ENCODE data around the gene KPRP. TPM values are rescaled to one million over a fixed set of nuclear protein-coding genes. Genes with fewer than 3 reads are reported as not detected.

Gene KPRP
- total RNA-seq (not detected), polyA plus RNA-seq (0.21 TPM)
- long read RNA-seq, donor 1: 0 reads
- long read RNA-seq, donor 2: 0 reads
- long read RNA-seq, donor 3: 0 reads
- long read RNA-seq, donor 4: 0 reads
- long read RNA-seq, donor 5: 0 reads
- long read RNA-seq, donor 6: 0 reads
- long read RNA-seq, donor 7: 0 reads
- long read RNA-seq, donor 8: 0 reads
- long read RNA-seq, donor 9: 0 reads
- long read RNA-seq, donor 10: 0 reads

DNA sequence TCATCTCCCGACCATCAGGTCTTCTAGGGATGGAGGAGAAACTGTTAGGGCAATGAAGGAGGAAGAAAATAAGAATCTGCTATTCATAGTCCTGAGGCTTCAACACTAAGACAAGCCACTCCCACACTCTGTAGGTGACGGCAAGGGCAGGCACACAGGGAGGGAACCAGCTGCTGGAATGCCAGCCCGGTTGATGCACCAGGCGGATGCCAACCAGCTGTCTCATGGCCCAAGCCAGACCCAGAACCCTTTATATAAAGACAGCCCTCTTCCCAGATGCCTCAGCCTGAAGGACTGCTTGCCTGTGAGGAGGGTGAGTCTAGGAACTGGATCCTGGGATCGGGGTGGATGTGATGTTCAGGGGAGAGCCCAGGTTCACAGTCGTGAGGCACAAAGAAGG, at the start of gene KPRP:
TSS of gene KPRP (plus strand) at position 279 of the 400 bp plus-strand sequence. CDS start 1,564 bp downstream, outside the sequence.
- no peaks in the 10 kb centered on the region for H3K27me3 ChIP-seq (ENCODE audit: control insufficient read depth in 2 of 2, insufficient read depth in 1 of 2, low read length in 1 of 2)
- no peak within 1 kb of the TSS for H3K4me3 ChIP-seq (ENCODE audit: low read length in 2 of 2)

GRCh38 chr1:152718238-152718637, 39.6 kb upstream of the KPRP start:
- H3K9me3 ChIP-seq (ENCODE audit: control insufficient read depth in 2 of 2, insufficient read depth in 1 of 2, low read length in 1 of 2): no peaks in the 10 kb centered on the region
- H3K4me3 ChIP-seq (ENCODE audit: low read length in 2 of 2): no peak overlapping the region
- H3K27ac ChIP-seq (ENCODE audit: low read depth in 1 of 2, low read length in 1 of 2): no peak overlapping the region
- no peaks in the 10 kb centered on the region for H3K36me3 ChIP-seq (ENCODE audit: control insufficient read depth in 2 of 2, insufficient read depth in 2 of 2, low read length in 1 of 2)
- no peaks in the 10 kb centered on the region for H3K27me3 ChIP-seq (ENCODE audit: control insufficient read depth in 2 of 2, insufficient read depth in 1 of 2, low read length in 1 of 2)
- no peaks in the 10 kb centered on the region for H3K4me1 ChIP-seq (ENCODE audit: control insufficient read depth in 2 of 2, insufficient read depth in 2 of 2, low read length in 2 of 2)
- DNase-seq (ENCODE audit: low read depth in 6 of 9, low spot score in 9 of 9): no peak

More for the DNA sequence above, at the start of gene KPRP:
- no peaks in the 10 kb centered on the region for H3K4me1 ChIP-seq (ENCODE audit: control insufficient read depth in 2 of 2, insufficient read depth in 2 of 2, low read length in 2 of 2)
- no peak within 1 kb of the TSS for H3K27ac ChIP-seq (ENCODE audit: low read depth in 1 of 2, low read length in 1 of 2)
- H3K36me3 ChIP-seq (ENCODE audit: control insufficient read depth in 2 of 2, insufficient read depth in 2 of 2, low read length in 1 of 2): no peaks in the 10 kb centered on the region
- no peaks in the 10 kb centered on the region for H3K9me3 ChIP-seq (ENCODE audit: control insufficient read depth in 2 of 2, insufficient read depth in 1 of 2, low read length in 1 of 2)
- DNase-seq (ENCODE audit: low read depth in 6 of 9, low spot score in 9 of 9): no peak
- 82% methylated on average over 6 of the region's 6 CpGs for WGBS

DNA sequence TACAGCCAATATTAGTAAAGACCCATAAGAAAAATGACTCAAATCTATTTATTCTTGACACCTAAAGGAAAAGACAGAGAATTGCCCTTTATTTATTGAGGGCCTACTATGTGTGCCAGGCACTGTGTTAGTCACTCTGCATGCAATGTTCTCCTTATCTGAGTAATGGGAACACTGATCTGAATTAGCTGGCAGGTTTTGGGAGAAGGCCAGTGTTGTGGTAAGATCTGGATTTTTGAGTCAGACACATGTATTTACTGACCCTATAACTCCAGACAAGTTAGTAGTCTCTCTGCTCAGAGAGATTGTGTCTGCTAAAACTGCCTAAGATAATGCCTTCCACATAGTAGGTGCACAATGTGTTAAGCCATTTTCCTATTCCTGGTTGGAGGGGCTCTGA, 32.6 kb upstream of the KPRP start:
- no peak for DNase-seq (ENCODE audit: low read depth in 6 of 9, low spot score in 9 of 9)
- Histone ChIP-seq H3K4me3 (ENCODE audit: low read length in 2 of 2) (no peak overlapping the region), H3K9me3 (ENCODE audit: control insufficient read depth in 2 of 2, insufficient read depth in 1 of 2, low read length in 1 of 2) (no peaks in the 10 kb centered on the region), H3K4me1 (ENCODE audit: control insufficient read depth in 2 of 2, insufficient read depth in 2 of 2, low read length in 2 of 2) (no peaks in the 10 kb centered on the region), H3K36me3 (ENCODE audit: control insufficient read depth in 2 of 2, insufficient read depth in 2 of 2, low read length in 1 of 2) (no peaks in the 10 kb centered on the region), H3K27ac (ENCODE audit: low read depth in 1 of 2, low read length in 1 of 2) (no peak overlapping the region), H3K27me3 (ENCODE audit: control insufficient read depth in 2 of 2, insufficient read depth in 1 of 2, low read length in 1 of 2) (no peaks in the 10 kb centered on the region)

DNA sequence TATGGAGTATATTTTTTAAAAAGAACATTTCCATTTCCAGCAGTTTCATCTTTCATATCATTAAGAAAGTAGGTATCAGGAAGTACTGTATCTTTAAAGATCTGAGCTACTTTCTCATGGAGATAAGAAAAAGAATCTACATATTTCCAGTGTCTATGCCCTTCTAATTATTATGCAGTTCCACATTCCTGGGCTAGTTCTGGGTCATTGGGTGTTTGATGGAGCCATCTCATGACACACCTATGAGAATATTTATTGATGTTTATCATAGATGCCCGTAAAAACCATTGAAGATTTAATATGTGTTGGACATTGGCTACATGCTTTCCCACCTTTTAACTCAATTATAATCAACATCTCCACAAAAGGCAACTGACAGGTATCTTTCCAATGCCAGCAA, 28.8 kb upstream of the KPRP start:
- Histone ChIP-seq H3K9me3 (ENCODE audit: control insufficient read depth in 2 of 2, insufficient read depth in 1 of 2, low read length in 1 of 2) (no peaks in the 10 kb centered on the region), H3K27me3 (ENCODE audit: control insufficient read depth in 2 of 2, insufficient read depth in 1 of 2, low read length in 1 of 2) (no peaks in the 10 kb centered on the region), H3K36me3 (ENCODE audit: control insufficient read depth in 2 of 2, insufficient read depth in 2 of 2, low read length in 1 of 2) (no peaks in the 10 kb centered on the region), H3K4me1 (ENCODE audit: control insufficient read depth in 2 of 2, insufficient read depth in 2 of 2, low read length in 2 of 2) (no peaks in the 10 kb centered on the region), H3K27ac (ENCODE audit: low read depth in 1 of 2, low read length in 1 of 2) (no peak overlapping the region), H3K4me3 (ENCODE audit: low read length in 2 of 2) (no peak overlapping the region)
- 92% methylated on average over 1 of the region's 1 CpG for WGBS
- DNase-seq (ENCODE audit: low read depth in 6 of 9, low spot score in 9 of 9): no peak

GRCh38 chr1:152735648-152736047, 22.2 kb upstream of the KPRP start:
- no peak overlapping the region for H3K27ac ChIP-seq (ENCODE audit: low read depth in 1 of 2, low read length in 1 of 2)
- no peaks in the 10 kb centered on the region for H3K9me3 ChIP-seq (ENCODE audit: control insufficient read depth in 2 of 2, insufficient read depth in 1 of 2, low read length in 1 of 2)
- H3K4me3 ChIP-seq (ENCODE audit: low read length in 2 of 2): no peak overlapping the region
- no peak for DNase-seq (ENCODE audit: low read depth in 6 of 9, low spot score in 9 of 9)
- no peaks in the 10 kb centered on the region for H3K27me3 ChIP-seq (ENCODE audit: control insufficient read depth in 2 of 2, insufficient read depth in 1 of 2, low read length in 1 of 2)
- 18% methylated on average over 1 of the region's 1 CpG for WGBS
- no peaks in the 10 kb centered on the region for H3K4me1 ChIP-seq (ENCODE audit: control insufficient read depth in 2 of 2, insufficient read depth in 2 of 2, low read length in 2 of 2)
- H3K36me3 ChIP-seq (ENCODE audit: control insufficient read depth in 2 of 2, insufficient read depth in 2 of 2, low read length in 1 of 2): no peaks in the 10 kb centered on the region

GRCh38 chr1:152737997-152738396, 19.8 kb upstream of the KPRP start:
- Histone ChIP-seq H3K27me3 (ENCODE audit: control insufficient read depth in 2 of 2, insufficient read depth in 1 of 2, low read length in 1 of 2) (no peaks in the 10 kb centered on the region), H3K4me1 (ENCODE audit: control insufficient read depth in 2 of 2, insufficient read depth in 2 of 2, low read length in 2 of 2) (no peaks in the 10 kb centered on the region), H3K4me3 (ENCODE audit: low read length in 2 of 2) (no peak overlapping the region), H3K9me3 (ENCODE audit: control insufficient read depth in 2 of 2, insufficient read depth in 1 of 2, low read length in 1 of 2) (no peaks in the 10 kb centered on the region), H3K36me3 (ENCODE audit: control insufficient read depth in 2 of 2, insufficient read depth in 2 of 2, low read length in 1 of 2) (no peaks in the 10 kb centered on the region), H3K27ac (ENCODE audit: low read depth in 1 of 2, low read length in 1 of 2) (no peak overlapping the region)
- 87% methylated on average over 5 of the region's 5 CpGs for WGBS
- DNase-seq (ENCODE audit: low read depth in 6 of 9, low spot score in 9 of 9): no peak

- no peaks in the 10 kb centered on the region for H3K4me1 ChIP-seq (ENCODE audit: control insufficient read depth in 2 of 2, insufficient read depth in 2 of 2, low read length in 2 of 2)
- DNase-seq (ENCODE audit: low read depth in 6 of 9, low spot score in 9 of 9): no peak
- 87% methylated on average over 3 of the region's 3 CpGs for WGBS
- H3K27ac ChIP-seq (ENCODE audit: low read depth in 1 of 2, low read length in 1 of 2): no peak overlapping the region
- H3K27me3 ChIP-seq (ENCODE audit: control insufficient read depth in 2 of 2, insufficient read depth in 1 of 2, low read length in 1 of 2): no peaks in the 10 kb centered on the region
- H3K4me3 ChIP-seq (ENCODE audit: low read length in 2 of 2): no peak overlapping the region
- no peaks in the 10 kb centered on the region for H3K9me3 ChIP-seq (ENCODE audit: control insufficient read depth in 2 of 2, insufficient read depth in 1 of 2, low read length in 1 of 2)
- H3K36me3 ChIP-seq (ENCODE audit: control insufficient read depth in 2 of 2, insufficient read depth in 2 of 2, low read length in 1 of 2): no peaks in the 10 kb centered on the region
Observed at GRCh38 chr1:152739841-152740240, 18.0 kb upstream of the KPRP start.

DNA sequence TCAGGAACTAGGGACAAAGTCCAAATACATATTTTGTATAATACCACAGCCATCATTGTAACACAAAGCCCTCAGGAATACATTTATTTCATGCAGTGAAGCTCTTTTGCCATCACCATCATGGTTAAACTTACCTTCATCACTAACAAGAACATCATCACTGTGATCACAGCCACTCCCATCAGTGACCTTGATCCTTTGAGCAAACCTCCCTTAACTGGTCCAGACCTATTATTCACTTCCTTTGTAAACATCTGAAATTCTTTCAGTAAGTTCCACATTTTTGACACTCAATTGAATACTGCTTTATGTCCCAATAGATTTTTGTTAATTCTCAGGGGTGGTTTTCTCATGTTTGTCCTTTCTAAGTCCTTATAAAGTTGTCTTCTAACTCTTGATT, 16.2 kb upstream of the KPRP start:
- no peak for DNase-seq (ENCODE audit: low read depth in 6 of 9, low spot score in 9 of 9)
- Histone ChIP-seq H3K36me3 (ENCODE audit: control insufficient read depth in 2 of 2, insufficient read depth in 2 of 2, low read length in 1 of 2) (no peaks in the 10 kb centered on the region), H3K4me3 (ENCODE audit: low read length in 2 of 2) (no peak overlapping the region)

GRCh38 chr1:152743371-152744145, 14.3 kb upstream of the KPRP start:
- H3K4me3 ChIP-seq (ENCODE audit: low read length in 2 of 2): no peak overlapping the region
- H3K4me1 ChIP-seq (ENCODE audit: control insufficient read depth in 2 of 2, insufficient read depth in 2 of 2, low read length in 2 of 2): no peaks in the 10 kb centered on the region
- no peaks in the 10 kb centered on the region for H3K9me3 ChIP-seq (ENCODE audit: control insufficient read depth in 2 of 2, insufficient read depth in 1 of 2, low read length in 1 of 2)
- H3K27ac ChIP-seq (ENCODE audit: low read depth in 1 of 2, low read length in 1 of 2): no peak overlapping the region
- 76% methylated on average over 2 of the region's 2 CpGs for WGBS
- no peak for DNase-seq (ENCODE audit: low read depth in 6 of 9, low spot score in 9 of 9)
- H3K27me3 ChIP-seq (ENCODE audit: control insufficient read depth in 2 of 2, insufficient read depth in 1 of 2, low read length in 1 of 2): peaks cover 0 to 2% of the 10 kb centered on the region in 2 donors
- H3K36me3 ChIP-seq (ENCODE audit: control insufficient read depth in 2 of 2, insufficient read depth in 2 of 2, low read length in 1 of 2): no peaks in the 10 kb centered on the region

More for the DNA sequence above, 16.2 kb upstream of the KPRP start:
- Histone ChIP-seq H3K27me3 (ENCODE audit: control insufficient read depth in 2 of 2, insufficient read depth in 1 of 2, low read length in 1 of 2) (peaks cover 0 to 2% of the 10 kb centered on the region in 2 donors), H3K4me1 (ENCODE audit: control insufficient read depth in 2 of 2, insufficient read depth in 2 of 2, low read length in 2 of 2) (no peaks in the 10 kb centered on the region), H3K9me3 (ENCODE audit: control insufficient read depth in 2 of 2, insufficient read depth in 1 of 2, low read length in 1 of 2) (no peaks in the 10 kb centered on the region), H3K27ac (ENCODE audit: low read depth in 1 of 2, low read length in 1 of 2) (no peak overlapping the region)

All from thymus (tissue), 14 donors.